Measurements from ENCODE around the gene S100PBP. TPM values are rescaled to one million over a fixed set of nuclear protein-coding genes. Genes with fewer than 3 reads are reported as not detected.

The S100PBP gene
- total RNA-seq, 1 experiment from 2014 or later = 61.1 TPM

DNA sequence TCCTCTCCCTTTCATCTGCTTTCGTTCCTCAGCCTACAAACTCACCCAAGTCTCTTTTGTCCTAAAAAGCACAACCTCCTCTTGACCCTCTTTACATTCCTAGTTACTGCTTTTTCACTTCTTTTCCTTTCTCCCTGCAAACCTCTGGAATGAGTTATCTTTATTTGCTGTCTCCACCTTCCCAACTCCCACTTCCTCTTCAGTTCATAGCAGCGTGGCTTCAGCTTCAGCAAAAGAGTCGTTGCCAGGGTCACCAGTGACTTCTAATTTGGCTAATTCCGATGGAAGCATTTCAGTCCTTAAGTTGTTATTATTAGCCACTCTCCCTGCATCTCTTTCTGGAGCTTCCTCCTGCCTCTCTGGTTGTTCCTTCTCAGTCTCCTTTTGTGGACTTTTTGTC is 90.0 kb downstream of the S100PBP start:
- H3K36me3 Mint-ChIP-seq (ENCODE audit: insufficient read depth, unreplicated experiment) = peaks cover 2% of the 10 kb centered on the region
- no TSS peak for BruUV-seq (replicated peaks)
- DNase-seq = no peak
- no peak overlapping the region for H3K27ac Mint-ChIP-seq (ENCODE audit: unreplicated experiment)
- H3K27me3 Mint-ChIP-seq (ENCODE audit: unreplicated experiment) = no peaks in the 10 kb centered on the region
- H3K4me3 Mint-ChIP-seq (ENCODE audit: low read depth, unreplicated experiment) = no peak overlapping the region
- intact Hi-C loops (cut with micrococcal nuclease; ENCODE audit: unreplicated experiment) = no loop called here
- CTCF ChIA-PET = interaction anchor here (0.6 to 1.1 kb wide), 2 partner anchors 10 to 29 kb away, joined by 3 read pairs; no protein-coding TSS in a partner anchor
- H3K4me1 Mint-ChIP-seq (ENCODE audit: low read depth, unreplicated experiment) = peaks cover 11% of the 10 kb centered on the region
- no peaks in the 10 kb centered on the region for H3K9me3 Mint-ChIP-seq (ENCODE audit: low read depth, unreplicated experiment)
- TF ChIP-seq, protein P1, sequence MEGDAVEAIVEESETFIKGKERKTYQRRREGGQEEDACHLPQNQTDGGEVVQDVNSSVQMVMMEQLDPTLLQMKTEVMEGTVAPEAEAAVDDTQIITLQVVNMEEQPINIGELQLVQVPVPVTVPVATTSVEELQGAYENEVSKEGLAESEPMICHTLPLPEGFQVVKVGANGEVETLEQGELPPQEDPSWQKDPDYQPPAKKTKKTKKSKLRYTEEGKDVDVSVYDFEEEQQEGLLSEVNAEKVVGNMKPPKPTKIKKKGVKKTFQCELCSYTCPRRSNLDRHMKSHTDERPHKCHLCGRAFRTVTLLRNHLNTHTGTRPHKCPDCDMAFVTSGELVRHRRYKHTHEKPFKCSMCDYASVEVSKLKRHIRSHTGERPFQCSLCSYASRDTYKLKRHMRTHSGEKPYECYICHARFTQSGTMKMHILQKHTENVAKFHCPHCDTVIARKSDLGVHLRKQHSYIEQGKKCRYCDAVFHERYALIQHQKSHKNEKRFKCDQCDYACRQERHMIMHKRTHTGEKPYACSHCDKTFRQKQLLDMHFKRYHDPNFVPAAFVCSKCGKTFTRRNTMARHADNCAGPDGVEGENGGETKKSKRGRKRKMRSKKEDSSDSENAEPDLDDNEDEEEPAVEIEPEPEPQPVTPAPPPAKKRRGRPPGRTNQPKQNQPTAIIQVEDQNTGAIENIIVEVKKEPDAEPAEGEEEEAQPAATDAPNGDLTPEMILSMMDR (IDR thresholded peaks at IDR 0.05; ENCODE audit: unreplicated experiment) = no peak

Other genes starting within 250 kb of the S100PBP start
- 48.3 and 51.6 TPM in 2 replicates for gene ZBTB8OS, start 167.1 kb upstream of the S100PBP start, total RNA-seq (2022)
- 232 and 242 TPM in 2 replicates for gene RBBP4, start 166.4 kb upstream of the S100PBP start, total RNA-seq (2022)
- 0.19 and 0.51 TPM in 2 replicates for gene SYNC, start 114.9 kb upstream of the S100PBP start, total RNA-seq (2022)
- gene YARS1, start 295 bp upstream of the S100PBP start, total RNA-seq (2022) = 186 and 188 TPM in 2 replicates
- gene FNDC5, start 53.3 kb downstream of the S100PBP start, total RNA-seq (2022) = 0.15 TPM in 1 of 2 replicates, not detected in the other
- gene HPCA, start 68.8 kb downstream of the S100PBP start, total RNA-seq (2022) = not detected in 2 replicates
- gene TMEM54, start 83.7 kb downstream of the S100PBP start, total RNA-seq (2022) = 95.9 and 117 TPM in 2 replicates
- 21.5 and 23.2 TPM in 2 replicates for gene RNF19B, start 147.2 kb downstream of the S100PBP start, total RNA-seq (2022)
- 226 and 233 TPM in 2 replicates for gene AK2, start 219.2 kb downstream of the S100PBP start, total RNA-seq (2022)

Measured in Calu3 (cell line).